GM06990 (cell line): Measurements from ENCODE around the gene SNPH.

Experiments
- DNase-seq: peaks from one replicate; pipeline ENCODE4 v3.0.0-alpha.2; 2011; ENCODE audit not compliant: insufficient read length; ENCODE audit errors: extremely low read depth
- H3K27me3 ChIP-seq: replicated peaks from 2 replicates; pipeline ENCODE4 v1.6.0; 2011; ENCODE audit warnings: low read length; ENCODE audit not compliant: control insufficient read depth, insufficient read depth
- H3K36me3 ChIP-seq: 2 replicates; pipeline ENCODE4 v1.5.1; 2011; ENCODE audit warnings: low read length; ENCODE audit not compliant: control insufficient read depth, insufficient read depth
- H3K4me3 ChIP-seq: replicated peaks from 2 replicates; pipeline ENCODE4 v1.5.1; 2011; ENCODE audit warnings: low read depth, mild to moderate bottlenecking, control low read depth, low read length
- TF ChIP-seq, protein P1 (sequence below): IDR thresholded peaks from 2 replicates; pipeline ENCODE4 v1.5.1; 2011; ENCODE audit warnings: low read length, control low read depth, mild to moderate bottlenecking, inconsistent platforms; ENCODE audit not compliant: insufficient read depth, poor library complexity, severe bottlenecking

Gene SNPH

DNA sequence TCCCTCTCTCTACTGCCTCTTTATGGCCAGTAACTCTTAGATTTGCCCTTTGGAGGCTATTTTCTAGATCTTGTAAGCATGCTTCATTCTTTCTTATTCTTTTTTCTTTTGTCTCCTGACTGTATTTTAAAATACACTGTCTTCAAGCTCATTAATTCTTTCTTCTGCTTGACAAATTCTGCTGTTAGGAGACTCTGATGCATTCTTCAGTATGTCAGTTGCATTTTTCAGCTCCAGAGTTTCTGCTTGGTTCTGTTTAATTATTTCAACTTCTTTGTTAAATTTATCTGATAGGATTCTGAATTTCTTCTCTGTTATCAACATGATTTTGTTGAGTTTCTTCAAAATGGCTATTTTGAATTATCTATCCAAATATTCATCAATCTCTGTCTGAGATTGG lies 87.9 kb downstream of the SNPH start:
- DNase-seq, result no peak
- H3K36me3 ChIP-seq, result peaks cover 11% of the 10 kb centered on the region
- H3K27me3 ChIP-seq, result no peaks in the 10 kb centered on the region
- H3K4me3 ChIP-seq, result no peak overlapping the region
- TF ChIP-seq, protein P1, sequence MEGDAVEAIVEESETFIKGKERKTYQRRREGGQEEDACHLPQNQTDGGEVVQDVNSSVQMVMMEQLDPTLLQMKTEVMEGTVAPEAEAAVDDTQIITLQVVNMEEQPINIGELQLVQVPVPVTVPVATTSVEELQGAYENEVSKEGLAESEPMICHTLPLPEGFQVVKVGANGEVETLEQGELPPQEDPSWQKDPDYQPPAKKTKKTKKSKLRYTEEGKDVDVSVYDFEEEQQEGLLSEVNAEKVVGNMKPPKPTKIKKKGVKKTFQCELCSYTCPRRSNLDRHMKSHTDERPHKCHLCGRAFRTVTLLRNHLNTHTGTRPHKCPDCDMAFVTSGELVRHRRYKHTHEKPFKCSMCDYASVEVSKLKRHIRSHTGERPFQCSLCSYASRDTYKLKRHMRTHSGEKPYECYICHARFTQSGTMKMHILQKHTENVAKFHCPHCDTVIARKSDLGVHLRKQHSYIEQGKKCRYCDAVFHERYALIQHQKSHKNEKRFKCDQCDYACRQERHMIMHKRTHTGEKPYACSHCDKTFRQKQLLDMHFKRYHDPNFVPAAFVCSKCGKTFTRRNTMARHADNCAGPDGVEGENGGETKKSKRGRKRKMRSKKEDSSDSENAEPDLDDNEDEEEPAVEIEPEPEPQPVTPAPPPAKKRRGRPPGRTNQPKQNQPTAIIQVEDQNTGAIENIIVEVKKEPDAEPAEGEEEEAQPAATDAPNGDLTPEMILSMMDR, result no peak

- Histone ChIP-seq H3K4me3 (no peak overlapping the region), H3K36me3 (peaks cover 20% of the 10 kb centered on the region), H3K27me3 (no peaks in the 10 kb centered on the region)
- TF ChIP-seq, protein P1, result no peak
- no peak for DNase-seq
These were observed 92.0 kb downstream of the SNPH start for GRCh38 chr20:1357921-1358671.
